Kidney glomerular epithelial cell (primary cell): ENCODE data around the gene KRT74.

Experiments
- DNase-seq: peaks from one replicate; lab custom pipeline; 2025; lab: John Stamatoyannopoulos, UW

The KRT74 gene

GRCh38 chr12:52537101-52537500 lies 36.5 kb downstream of the KRT74 start:
- DNase-seq, result no peak

- DNase-seq, result no peak
Observed at GRCh38 chr12:52535574-52535973, 38.1 kb downstream of the KRT74 start.

GRCh38 chr12:52534482-52534881 lies 39.2 kb downstream of the KRT74 start:
- no peak for DNase-seq

- no peak for DNase-seq
Observed at GRCh38 chr12:52533686-52534470, 39.8 kb downstream of the KRT74 start.

- DNase-seq, result no peak
Observed at GRCh38 chr12:52532636-52533035, 41.0 kb downstream of the KRT74 start.

GRCh38 chr12:52531566-52532300 lies 41.9 kb downstream of the KRT74 start:
- DNase-seq, result no peak

GRCh38 chr12:52530905-52531304 lies 42.7 kb downstream of the KRT74 start:
- DNase-seq, result no peak

- DNase-seq, result no peak
Observed at GRCh38 chr12:52530366-52530765, 43.3 kb downstream of the KRT74 start.

GRCh38 chr12:52529846-52530245 lies 43.8 kb downstream of the KRT74 start:
- DNase-seq, result no peak

GRCh38 chr12:52529417-52529816 lies 44.2 kb downstream of the KRT74 start:
- DNase-seq, result no peak

- peak; percentile 4 for DNase-seq
Observed at GRCh38 chr12:52528641-52529143, 45.0 kb downstream of the KRT74 start.

- DNase-seq, result no peak
Observed at GRCh38 chr12:52527121-52527800, 46.4 kb downstream of the KRT74 start.

GRCh38 chr12:52526511-52526951 lies 47.1 kb downstream of the KRT74 start:
- DNase-seq, result no peak

- DNase-seq, result no peak
Observed at GRCh38 chr12:52525661-52526499, 47.8 kb downstream of the KRT74 start.

GRCh38 chr12:52524898-52525591 lies 48.6 kb downstream of the KRT74 start:
- DNase-seq, result no peak

- DNase-seq, result no peak
Observed at GRCh38 chr12:52524241-52524897, 49.3 kb downstream of the KRT74 start.

- no peak for DNase-seq
Observed at GRCh38 chr12:52523824-52524223, 49.8 kb downstream of the KRT74 start.

- DNase-seq, result no peak
Observed at GRCh38 chr12:52522346-52523011, 51.2 kb downstream of the KRT74 start.

GRCh38 chr12:52521568-52522266 lies 51.9 kb downstream of the KRT74 start:
- no peak for DNase-seq
